ENCODE results near the gene MBNL2.
A peak's percentile ranks its signal among the peaks of the same experiment; 100 is the strongest.

Gene MBNL2

DNA sequence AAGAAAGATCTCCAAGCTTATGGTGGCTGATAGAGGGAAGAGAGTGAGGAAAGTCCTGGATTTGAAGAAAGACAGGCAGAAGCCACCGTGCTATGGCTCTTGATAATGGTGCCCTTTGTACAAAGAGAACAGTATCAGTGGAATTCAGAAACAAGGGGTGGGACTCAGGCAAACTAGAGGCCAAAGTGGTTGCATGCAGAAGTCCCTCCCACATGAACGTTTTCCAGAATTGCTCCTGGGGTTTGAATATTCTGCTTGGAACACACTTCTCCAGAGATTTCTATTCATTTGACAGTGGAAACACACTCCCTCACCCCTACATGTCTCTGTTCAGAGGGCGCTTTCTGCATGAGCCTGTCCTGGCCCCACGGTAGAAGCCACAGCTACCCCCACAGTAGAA, 10.1 kb upstream of the MBNL2 start:
- no peak for DNase-seq (ENCODE audit: low read depth)

- DNase-seq (ENCODE audit: low read depth) = no peak
These were observed 9.5 kb upstream of the MBNL2 start for GRCh38 chr13:97212601-97213040.

GRCh38 chr13:97214921-97215320, 7.2 kb upstream of the MBNL2 start:
- DNase-seq (ENCODE audit: low read depth) = no peak

GRCh38 chr13:97215325-97215724, 6.8 kb upstream of the MBNL2 start:
- DNase-seq (ENCODE audit: low read depth) = no peak

- no peak for DNase-seq (ENCODE audit: low read depth)
These were observed 2.9 kb upstream of the MBNL2 start for GRCh38 chr13:97219226-97219625.

- DNase-seq (ENCODE audit: low read depth) = no peak
These were observed 1.8 kb upstream of the MBNL2 start for GRCh38 chr13:97220151-97220900.

DNA sequence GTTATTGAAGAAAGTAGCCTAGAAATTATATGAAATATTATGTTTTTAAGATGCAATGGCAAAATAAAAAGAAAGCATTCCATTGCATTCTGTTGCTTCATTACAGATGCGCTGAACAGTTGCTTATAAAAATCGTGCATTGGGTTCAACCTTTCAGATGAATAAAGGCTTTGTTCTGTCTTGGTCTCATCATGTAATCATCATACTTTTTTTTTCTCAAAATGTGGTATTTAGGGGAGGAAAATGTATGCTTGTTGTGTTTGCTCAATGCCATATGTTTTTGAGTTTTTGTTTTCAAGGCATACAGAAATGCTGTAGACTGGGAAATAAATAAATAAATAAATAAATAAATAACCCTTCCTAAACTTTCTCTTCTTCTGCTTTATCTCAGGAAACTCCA, 1.1 kb upstream of the MBNL2 start:
- no peak for DNase-seq (ENCODE audit: low read depth)

- no peak for DNase-seq (ENCODE audit: low read depth)
These were observed 667 bp upstream of the MBNL2 start for GRCh38 chr13:97221466-97221865.

DNA sequence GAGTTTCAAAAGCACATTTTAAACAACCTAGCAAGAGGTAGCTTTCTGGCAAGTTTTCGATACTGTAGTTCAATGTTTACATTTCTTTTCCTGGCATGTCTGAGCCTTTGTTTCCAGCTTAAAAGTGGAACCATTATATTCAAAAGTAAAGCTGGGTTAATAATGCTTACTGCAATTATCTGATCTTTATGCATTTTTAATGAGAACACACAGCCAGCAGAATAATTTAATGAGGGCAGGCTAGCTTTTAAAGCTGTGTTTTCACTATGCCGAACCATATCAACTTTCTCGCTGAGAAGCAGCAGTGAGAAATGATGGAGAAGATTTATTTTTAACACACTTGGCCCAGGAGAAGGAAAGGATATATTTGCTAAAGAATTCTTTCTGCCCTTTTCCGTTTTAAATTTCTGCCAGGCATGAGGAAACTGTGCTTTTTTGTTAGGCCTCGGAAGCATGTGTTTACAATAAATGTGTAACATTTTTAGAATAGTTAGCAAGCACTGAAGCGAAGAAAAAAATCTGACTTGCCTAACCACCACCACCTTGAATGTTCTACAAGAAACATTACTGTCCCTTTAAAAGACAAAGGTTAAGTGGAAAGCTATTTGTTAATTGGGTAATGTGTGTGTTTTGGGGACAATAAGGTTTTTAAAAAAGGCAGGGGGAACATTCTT, 1.0 kb downstream of the MBNL2 start:
- DNase-seq (ENCODE audit: low read depth) = no peak

- no peak for DNase-seq (ENCODE audit: low read depth)
These were observed 1.8 kb downstream of the MBNL2 start for GRCh38 chr13:97223711-97224541.

- no peak for DNase-seq (ENCODE audit: low read depth)
These were observed 2.6 kb downstream of the MBNL2 start for GRCh38 chr13:97224544-97225300.

DNA sequence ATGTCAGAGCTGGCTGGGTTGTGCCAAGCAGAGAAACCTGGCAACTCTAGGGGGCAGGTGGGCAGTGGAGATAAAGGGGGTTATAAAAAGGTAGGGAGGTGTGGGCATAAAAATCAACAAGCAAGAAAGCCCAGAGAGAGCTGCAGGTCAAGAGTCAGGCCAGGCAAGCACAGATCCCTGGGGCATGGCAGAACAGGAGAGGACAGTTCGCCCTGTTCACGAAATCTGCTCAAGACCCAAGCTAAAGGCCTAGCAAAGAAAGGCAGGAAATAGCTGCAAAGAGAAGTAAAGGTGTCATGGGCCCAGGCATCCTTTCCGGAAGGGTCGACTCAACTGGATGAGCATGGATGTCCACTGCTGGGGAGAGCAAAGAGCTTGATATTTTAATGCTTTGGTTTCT, 3.4 kb downstream of the MBNL2 start:
- no peak for DNase-seq (ENCODE audit: low read depth)

- no peak for DNase-seq (ENCODE audit: low read depth)
These were observed 3.9 kb downstream of the MBNL2 start for GRCh38 chr13:97226013-97226412.

DNA sequence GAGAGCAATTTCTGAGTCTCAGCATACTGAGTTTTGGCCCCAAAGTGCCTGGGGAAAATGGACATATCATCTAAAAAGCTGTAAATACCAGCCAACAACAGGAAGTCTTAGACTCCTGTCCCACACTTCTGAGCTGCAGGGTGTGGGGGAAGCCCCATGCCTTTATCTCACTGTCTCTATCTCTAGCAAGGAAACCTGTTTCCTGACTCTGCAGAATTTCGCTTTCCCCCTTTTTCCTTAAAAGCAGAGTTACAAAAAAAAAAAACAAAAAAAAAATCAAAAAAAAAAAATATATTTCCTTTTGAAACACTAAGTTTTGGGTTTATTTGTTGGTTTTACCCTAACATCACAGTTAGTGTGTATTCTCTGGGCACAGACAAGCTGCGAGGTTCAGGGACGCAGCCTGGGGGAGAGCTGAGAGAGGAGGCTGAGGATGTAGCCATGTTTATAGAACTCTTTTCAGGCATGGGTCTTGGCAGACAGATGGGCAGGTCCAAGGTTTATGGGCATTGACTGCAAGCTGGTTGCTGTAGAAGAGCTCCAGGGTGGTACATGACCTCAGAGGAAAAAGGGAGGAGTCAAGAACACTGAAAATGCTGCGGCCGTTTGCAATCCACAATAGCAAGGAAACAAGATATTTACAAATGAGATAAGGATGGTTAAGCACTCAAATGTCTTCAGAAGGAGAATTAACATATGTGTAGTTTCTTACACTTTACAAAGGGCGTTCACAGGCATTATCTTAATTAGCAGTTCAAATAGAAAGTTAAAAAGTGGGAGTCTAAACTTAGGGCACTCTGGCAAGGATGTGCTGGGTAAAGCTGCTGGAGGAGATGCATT, 4.9 kb downstream of the MBNL2 start:
- DNase-seq (ENCODE audit: low read depth) = peak; percentile 24

DNA sequence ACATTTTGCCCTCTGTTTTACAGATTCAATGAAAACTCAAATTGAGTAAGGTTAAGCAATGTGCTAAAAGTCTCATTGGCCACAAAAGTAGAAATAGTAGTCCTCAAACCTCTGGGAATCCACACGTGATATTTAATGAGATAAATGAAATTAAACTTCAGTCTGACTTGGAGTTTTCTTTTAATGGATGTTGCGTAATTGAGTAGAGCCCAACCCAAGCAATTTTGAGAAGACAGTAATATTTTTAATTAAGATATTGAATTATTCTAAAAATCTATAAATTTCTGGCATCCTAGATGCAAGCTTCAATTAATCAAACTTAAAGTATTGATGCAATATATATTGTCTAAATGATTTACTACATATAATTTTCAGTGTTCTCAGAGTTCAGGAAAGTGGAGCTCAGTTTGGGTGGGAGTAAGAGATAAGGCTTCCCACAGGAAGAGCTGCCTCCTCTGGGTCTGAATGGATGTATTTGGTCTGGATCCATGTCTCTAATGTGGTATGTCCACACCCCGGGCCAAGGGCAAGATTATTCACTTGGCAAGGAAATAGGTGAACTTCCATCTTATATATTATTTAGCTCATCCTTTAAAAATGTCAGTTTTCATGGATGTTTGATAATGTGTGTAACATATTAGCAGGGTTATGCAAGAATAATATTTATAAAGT, 6.9 kb downstream of the MBNL2 start:
- no peak for DNase-seq (ENCODE audit: low read depth)

DNA sequence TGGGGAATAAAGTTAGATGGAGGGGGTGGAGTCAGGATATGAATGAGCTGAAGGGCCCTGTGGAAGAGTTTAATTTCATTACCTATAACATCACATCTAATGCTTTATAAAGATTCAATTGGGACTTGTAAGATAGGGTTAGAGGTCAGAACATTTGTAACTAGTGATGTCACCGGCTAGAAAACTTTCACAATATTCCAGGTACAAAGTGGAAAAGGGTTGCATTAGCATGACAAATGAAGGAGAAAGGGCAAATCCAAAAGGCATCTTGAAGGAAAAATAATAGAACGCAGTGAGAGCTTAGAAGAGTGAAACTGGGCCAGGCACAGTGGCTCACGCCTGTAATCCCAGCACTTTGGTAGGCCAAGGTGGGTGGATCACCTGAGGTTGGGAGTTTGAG, 7.6 kb downstream of the MBNL2 start:
- DNase-seq (ENCODE audit: low read depth) = no peak

- DNase-seq (ENCODE audit: low read depth) = no peak
These were observed 9.1 kb downstream of the MBNL2 start for GRCh38 chr13:97231118-97231828.

GRCh38 chr13:97231829-97232196, 9.7 kb downstream of the MBNL2 start:
- DNase-seq (ENCODE audit: low read depth) = no peak

GRCh38 chr13:97233499-97233898, 11.4 kb downstream of the MBNL2 start:
- DNase-seq (ENCODE audit: low read depth) = no peak

DNA sequence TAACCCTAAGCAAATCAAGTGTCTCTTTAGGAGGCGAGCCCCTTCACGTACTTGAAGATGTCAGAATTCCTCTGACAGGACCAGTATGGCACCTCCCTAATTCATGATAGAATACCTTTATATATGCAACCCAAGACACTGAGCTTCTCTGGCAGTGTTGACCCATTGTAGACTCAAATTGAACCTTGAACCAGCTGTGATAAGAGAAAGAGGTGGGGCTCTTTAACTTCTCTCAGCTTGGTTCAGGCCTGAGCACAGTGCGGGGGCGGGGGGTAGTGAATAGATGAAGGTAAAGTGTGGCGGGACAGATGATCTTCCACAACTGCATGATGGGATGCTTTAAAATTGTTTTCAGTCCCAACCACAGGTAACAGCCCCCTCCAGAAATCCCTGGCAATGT, 12.1 kb downstream of the MBNL2 start:
- no peak for DNase-seq (ENCODE audit: low read depth)
